ENCODE measurements around the gene GMPR2. TPM values are rescaled to one million over a fixed set of nuclear protein-coding genes. Genes with fewer than 3 reads are reported as not detected.

GMPR2 gene
- total and polyA plus RNA-seq, 10 donors, result 42.2 to 85.6 (median 62.8) TPM

DNA sequence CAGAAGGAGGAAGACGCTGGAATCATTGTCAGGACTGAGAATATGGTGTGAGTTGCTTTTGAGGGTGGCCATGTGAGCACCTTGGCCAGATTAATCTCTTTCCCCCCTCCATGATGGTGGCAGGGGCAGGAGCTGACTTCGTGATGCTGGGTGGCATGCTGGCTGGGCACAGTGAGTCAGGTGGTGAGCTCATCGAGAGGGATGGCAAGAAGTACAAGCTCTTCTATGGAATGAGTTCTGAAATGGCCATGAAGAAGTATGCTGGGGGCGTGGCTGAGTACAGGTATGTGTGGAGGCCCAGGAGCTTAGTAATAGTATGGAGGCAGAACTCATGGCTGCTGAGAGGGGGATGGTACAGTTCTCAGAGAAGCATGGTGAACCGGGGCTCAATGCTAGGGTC lies 5.4 kb downstream of the GMPR2 start:
- no peaks in the 10 kb centered on the region for H3K9me3 ChIP-seq
- intact Hi-C loops (cut with DNase I; ENCODE audit: low total_unique reads), result no loop called here
- TF ChIP-seq, protein P1, sequence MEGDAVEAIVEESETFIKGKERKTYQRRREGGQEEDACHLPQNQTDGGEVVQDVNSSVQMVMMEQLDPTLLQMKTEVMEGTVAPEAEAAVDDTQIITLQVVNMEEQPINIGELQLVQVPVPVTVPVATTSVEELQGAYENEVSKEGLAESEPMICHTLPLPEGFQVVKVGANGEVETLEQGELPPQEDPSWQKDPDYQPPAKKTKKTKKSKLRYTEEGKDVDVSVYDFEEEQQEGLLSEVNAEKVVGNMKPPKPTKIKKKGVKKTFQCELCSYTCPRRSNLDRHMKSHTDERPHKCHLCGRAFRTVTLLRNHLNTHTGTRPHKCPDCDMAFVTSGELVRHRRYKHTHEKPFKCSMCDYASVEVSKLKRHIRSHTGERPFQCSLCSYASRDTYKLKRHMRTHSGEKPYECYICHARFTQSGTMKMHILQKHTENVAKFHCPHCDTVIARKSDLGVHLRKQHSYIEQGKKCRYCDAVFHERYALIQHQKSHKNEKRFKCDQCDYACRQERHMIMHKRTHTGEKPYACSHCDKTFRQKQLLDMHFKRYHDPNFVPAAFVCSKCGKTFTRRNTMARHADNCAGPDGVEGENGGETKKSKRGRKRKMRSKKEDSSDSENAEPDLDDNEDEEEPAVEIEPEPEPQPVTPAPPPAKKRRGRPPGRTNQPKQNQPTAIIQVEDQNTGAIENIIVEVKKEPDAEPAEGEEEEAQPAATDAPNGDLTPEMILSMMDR (IDR thresholded peaks at IDR 0.05 in 8 of 11, conservative IDR thresholded peaks at IDR 0.05 in 3 of 11), result no peak
- peak in 1 of 3 donors; percentile 4 for TF ChIP-seq POLR2AphosphoS5 (IDR thresholded peaks at IDR 0.05)

DNA sequence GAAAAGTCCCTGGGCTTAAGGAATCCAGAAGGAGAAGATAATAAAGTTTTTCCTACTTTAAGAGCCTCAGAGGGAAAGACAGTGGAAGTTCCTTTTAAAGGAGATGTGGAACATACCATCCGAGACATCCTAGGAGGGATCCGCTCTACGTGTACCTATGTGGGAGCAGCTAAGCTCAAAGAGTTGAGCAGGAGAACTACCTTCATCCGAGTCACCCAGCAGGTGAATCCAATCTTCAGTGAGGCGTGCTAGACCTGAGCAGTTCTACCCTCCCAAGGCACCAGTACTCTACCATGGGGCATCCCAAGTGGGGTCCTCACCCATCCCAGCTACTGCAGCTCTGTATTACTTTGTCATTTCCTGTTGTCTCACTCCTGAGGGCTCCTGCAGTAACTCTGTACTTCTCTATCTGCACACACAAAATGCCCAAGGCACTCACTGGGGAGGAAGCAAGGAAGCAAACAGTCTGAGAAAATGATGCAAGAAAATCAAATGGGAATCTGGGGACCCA lies 5.9 kb downstream of the GMPR2 start:
- H3K36me3 ChIP-seq, result peaks cover 3 to 81% (median 65%) of the 10 kb centered on the region in 6 donors
- TF ChIP-seq, protein P1 (IDR thresholded peaks at IDR 0.05 in 8 of 11, conservative IDR thresholded peaks at IDR 0.05 in 3 of 11), result no peak
- no peak for TF ChIP-seq POLR2A (IDR thresholded peaks at IDR 0.05)
- no peak for TF ChIP-seq POLR2AphosphoS5 (IDR thresholded peaks at IDR 0.05)
- peak overlapping the region in 5 of 8 donors; percentile 23 to 99 (median 39) for H3K27ac ChIP-seq
- peaks cover 44 to 92% (median 65%) of the 10 kb centered on the region in 6 donors for H3K4me1 ChIP-seq
- H3K27me3 ChIP-seq (replicated peaks in 1 of 7), result no peaks in the 10 kb centered on the region
- WGBS, 5 donors, result 89 to 93% (median 91%) methylated on average over 5 of the region's 5 CpGs
- no peak overlapping the region for H3K4me3 ChIP-seq
- peak; percentile 47 for DNase-seq
- no peaks in the 10 kb centered on the region for H3K9me3 ChIP-seq
- intact Hi-C loops (cut with DNase I; ENCODE audit: low total_unique reads), result no loop called here

More for the DNA sequence above, 5.4 kb downstream of the GMPR2 start:
- no peaks in the 10 kb centered on the region for H3K27me3 ChIP-seq (replicated peaks in 1 of 7)
- WGBS, 5 donors, result 86 to 96% (median 91%) methylated on average over 5 of the region's 5 CpGs
- peak; percentile 62 for DNase-seq
- H3K4me3 ChIP-seq, result no peak overlapping the region
- H3K4me1 ChIP-seq, result peaks cover 46 to 92% (median 65%) of the 10 kb centered on the region in 6 donors
- H3K36me3 ChIP-seq, result peaks cover 3 to 81% (median 65%) of the 10 kb centered on the region in 6 donors
- peak overlapping the region in 3 of 8 donors; percentile 36 to 99 (median 99) for H3K27ac ChIP-seq

DNA sequence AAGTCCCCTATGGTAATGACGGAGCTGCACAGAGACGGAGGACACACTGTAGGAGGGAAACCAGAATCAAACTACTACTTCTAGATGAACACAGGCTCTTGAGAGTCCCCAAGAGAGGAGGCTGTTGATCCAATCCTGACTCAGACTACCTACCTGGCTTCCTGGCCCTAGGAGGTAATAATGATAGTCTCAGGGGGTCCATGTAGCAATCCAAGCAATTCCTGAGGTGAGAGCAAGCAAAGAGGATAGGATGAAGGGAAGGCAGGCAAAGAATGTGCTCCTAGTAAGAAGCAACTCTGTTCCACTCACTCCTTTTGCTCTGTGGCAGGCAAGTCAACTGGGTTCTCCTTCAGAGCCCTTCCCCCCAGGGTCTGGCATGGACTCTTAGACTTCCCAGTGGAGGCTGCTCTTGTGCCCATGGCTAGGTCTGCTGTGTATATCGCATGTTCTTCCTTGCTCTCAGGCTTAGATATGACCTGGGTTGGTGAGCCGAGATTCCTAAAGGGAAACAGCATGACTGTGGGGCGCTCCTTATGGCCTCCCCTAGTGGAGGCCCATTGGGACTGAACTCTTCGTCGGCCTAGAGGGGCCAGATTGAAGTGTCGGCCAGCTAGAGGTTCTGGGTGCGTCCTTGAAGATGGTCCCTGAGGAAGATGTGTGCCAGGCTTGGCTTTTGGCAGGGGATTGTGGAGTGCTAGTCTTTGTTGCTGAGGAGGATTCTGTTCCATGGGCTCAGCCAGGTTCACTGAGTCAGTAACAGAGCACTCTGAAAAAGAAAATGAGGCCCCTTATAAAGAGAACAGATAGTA lies 7.6 kb downstream of the GMPR2 start:
- peak; percentile 60 for DNase-seq
- intact Hi-C loops (cut with DNase I; ENCODE audit: low total_unique reads), result no loop called here
- Histone ChIP-seq H3K36me3 (peaks cover 3 to 64% (median 57%) of the 10 kb centered on the region in 6 donors), H3K27ac (peak overlapping the region in 4 of 8 donors; percentile 23 to 99 (median 98)), H3K27me3 (replicated peaks in 1 of 7) (no peaks in the 10 kb centered on the region), H3K4me3 (peak overlapping the region in 1 of 8 donors; percentile 83), H3K9me3 (no peaks in the 10 kb centered on the region), H3K4me1 (peaks cover 39 to 84% (median 53%) of the 10 kb centered on the region in 6 donors)
- TF ChIP-seq POLR2A (IDR thresholded peaks at IDR 0.05) (no peak), POLR2AphosphoS5 (IDR thresholded peaks at IDR 0.05) (no peak)
- TF ChIP-seq, protein P1 (IDR thresholded peaks at IDR 0.05 in 8 of 11, conservative IDR thresholded peaks at IDR 0.05 in 3 of 11), result no peak
- 92 to 96% (median 93%) methylated on average over 9 of the region's 9 CpGs for whole genome bisulfite sequencing, 5 donors

All from spleen (tissue), 11 donors.